ENCODE data around the gene FANCE. TPM values are rescaled to one million over a fixed set of nuclear protein-coding genes. Genes with fewer than 3 reads are reported as not detected.

Gene FANCE
- total RNA-seq, 1 experiment from 2014 or later: 11.1 TPM

GRCh38 chr6:35476004-35476403 is 23.9 kb downstream of the FANCE start:
- DNase-seq (ENCODE audit: low read depth): no peak
- in situ Hi-C loops (cut with HindIII; ENCODE audit: low pct_unique_long_range_greater_than_20kb, low sequenced_read_pairs): no loop called here

GRCh38 chr6:35477028-35477427 is 24.9 kb downstream of the FANCE start:
- in situ Hi-C loops (cut with HindIII; ENCODE audit: low pct_unique_long_range_greater_than_20kb, low sequenced_read_pairs): no loop called here
- no peak for DNase-seq (ENCODE audit: low read depth)

GRCh38 chr6:35477551-35478179 is 25.5 kb downstream of the FANCE start:
- in situ Hi-C loops (cut with HindIII; ENCODE audit: low pct_unique_long_range_greater_than_20kb, low sequenced_read_pairs): no loop called here
- DNase-seq (ENCODE audit: low read depth): no peak

GRCh38 chr6:35478259-35478658 is 26.1 kb downstream of the FANCE start:
- DNase-seq (ENCODE audit: low read depth): no peak
- in situ Hi-C loops (cut with HindIII; ENCODE audit: low pct_unique_long_range_greater_than_20kb, low sequenced_read_pairs): no loop called here

GRCh38 chr6:35480176-35480575 is 28.0 kb downstream of the FANCE start:
- DNase-seq (ENCODE audit: low read depth): no peak
- in situ Hi-C loops (cut with HindIII; ENCODE audit: low pct_unique_long_range_greater_than_20kb, low sequenced_read_pairs): no loop called here

GRCh38 chr6:35481226-35481625 is 29.1 kb downstream of the FANCE start:
- in situ Hi-C loops (cut with HindIII; ENCODE audit: low pct_unique_long_range_greater_than_20kb, low sequenced_read_pairs): no loop called here
- no peak for DNase-seq (ENCODE audit: low read depth)

- no peak for DNase-seq (ENCODE audit: low read depth)
- in situ Hi-C loops (cut with HindIII; ENCODE audit: low pct_unique_long_range_greater_than_20kb, low sequenced_read_pairs): no loop called here
Measured at GRCh38 chr6:35483062-35483461, 30.9 kb downstream of the FANCE start.

GRCh38 chr6:35483490-35483889 is 31.4 kb downstream of the FANCE start:
- no peak for DNase-seq (ENCODE audit: low read depth)
- in situ Hi-C loops (cut with HindIII; ENCODE audit: low pct_unique_long_range_greater_than_20kb, low sequenced_read_pairs): no loop called here

- DNase-seq (ENCODE audit: low read depth): no peak
- in situ Hi-C loops (cut with HindIII; ENCODE audit: low pct_unique_long_range_greater_than_20kb, low sequenced_read_pairs): no loop called here
Measured at GRCh38 chr6:35483893-35484645, 31.9 kb downstream of the FANCE start.

- in situ Hi-C loops (cut with HindIII; ENCODE audit: low pct_unique_long_range_greater_than_20kb, low sequenced_read_pairs): no loop called here
- no peak for DNase-seq (ENCODE audit: low read depth)
Measured at GRCh38 chr6:35484921-35485392, 32.8 kb downstream of the FANCE start.

- in situ Hi-C loops (cut with HindIII; ENCODE audit: low pct_unique_long_range_greater_than_20kb, low sequenced_read_pairs): no loop called here
- DNase-seq (ENCODE audit: low read depth): no peak
Measured at GRCh38 chr6:35485402-35485877, 33.3 kb downstream of the FANCE start.

GRCh38 chr6:35486005-35486925 is 34.1 kb downstream of the FANCE start:
- in situ Hi-C loops (cut with HindIII; ENCODE audit: low pct_unique_long_range_greater_than_20kb, low sequenced_read_pairs): no loop called here
- no peak for DNase-seq (ENCODE audit: low read depth)

GRCh38 chr6:35487658-35488516 is 35.7 kb downstream of the FANCE start:
- DNase-seq (ENCODE audit: low read depth): no peak
- in situ Hi-C loops (cut with HindIII; ENCODE audit: low pct_unique_long_range_greater_than_20kb, low sequenced_read_pairs): no loop called here

GRCh38 chr6:35488517-35488862 is 36.4 kb downstream of the FANCE start:
- in situ Hi-C loops (cut with HindIII; ENCODE audit: low pct_unique_long_range_greater_than_20kb, low sequenced_read_pairs): no loop called here

GRCh38 chr6:35489066-35489465 is 36.9 kb downstream of the FANCE start:
- no peak for DNase-seq (ENCODE audit: low read depth)
- in situ Hi-C loops (cut with HindIII; ENCODE audit: low pct_unique_long_range_greater_than_20kb, low sequenced_read_pairs): no loop called here

More at GRCh38 chr6:35488517-35488862, 36.4 kb downstream of the FANCE start:
- DNase-seq (ENCODE audit: low read depth): no peak

- DNase-seq (ENCODE audit: low read depth): no peak
- in situ Hi-C loops (cut with HindIII; ENCODE audit: low pct_unique_long_range_greater_than_20kb, low sequenced_read_pairs): no loop called here
Measured at GRCh38 chr6:35489995-35490791, 38.1 kb downstream of the FANCE start.

- in situ Hi-C loops (cut with HindIII; ENCODE audit: low pct_unique_long_range_greater_than_20kb, low sequenced_read_pairs): no loop called here
- no peak for DNase-seq (ENCODE audit: low read depth)
Measured at GRCh38 chr6:35490821-35491557, 38.9 kb downstream of the FANCE start.
